ENCODE data around the gene CDCA4. TPM values are rescaled to one million over a fixed set of nuclear protein-coding genes. Genes with fewer than 3 reads are reported as not detected.

Gene CDCA4
- total RNA-seq, 1 experiment from 2014 or later: 41.4 TPM

DNA sequence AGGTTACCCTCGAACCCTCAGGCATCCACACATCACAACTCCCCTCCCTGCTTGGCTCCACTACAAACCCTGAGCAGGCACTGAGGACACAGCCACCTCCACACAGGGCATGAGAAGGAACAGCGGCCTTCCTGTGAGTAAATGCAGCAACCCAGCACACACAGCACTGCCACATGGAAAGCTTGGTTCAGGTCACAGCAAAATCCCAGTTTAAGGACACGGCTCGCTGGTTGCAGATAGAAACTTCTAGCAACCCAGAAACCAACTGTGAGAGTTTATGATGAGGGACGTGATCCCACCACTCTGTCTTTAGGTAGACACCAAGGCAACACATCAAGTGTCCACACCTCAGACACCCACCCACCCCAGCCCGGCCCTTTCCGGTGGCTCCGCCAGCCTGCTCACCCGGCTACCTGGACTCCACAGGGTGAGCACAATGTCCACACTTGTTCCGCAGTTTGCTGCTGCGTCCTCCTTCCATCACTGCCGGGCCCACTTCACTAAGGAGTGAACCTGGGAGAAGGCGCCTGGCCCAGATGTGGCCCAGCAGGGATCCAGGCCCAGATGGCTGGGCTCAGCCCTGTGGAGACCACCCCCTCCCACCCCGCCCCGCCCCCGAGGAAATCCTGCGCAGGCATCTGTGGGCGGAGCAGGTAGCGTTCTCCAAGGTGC, 13.2 kb downstream of the CDCA4 start:
- ChIA-PET POLR2A (no interaction called here), CTCF (no interaction called here)

GRCh38 chr14:105006831-105007592, 13.9 kb downstream of the CDCA4 start:
- POLR2A ChIA-PET: no interaction called here
- CTCF ChIA-PET: interaction anchor here (0.5 to 1.2 kb wide), 3 partner anchors 38 to 180 kb away, joined by 3 to 7 read pairs (median 3); no protein-coding TSS in a partner anchor
- Histone ChIP-seq H3K27me3 (replicated peaks; ENCODE audit: control insufficient read depth, insufficient read depth, low read length) (no peaks in the 10 kb centered on the region), H3K4me3 (ENCODE audit: low read depth, low read length) (no peak overlapping the region), H3K36me3 (ENCODE audit: control insufficient read depth, insufficient read depth, low read length) (peaks cover 3% of the 10 kb centered on the region), H3K4me1 (no peaks in the 10 kb centered on the region), H3K9me3 (no peaks in the 10 kb centered on the region)
- Mint-ChIP-seq H3K36me3 (ENCODE audit: insufficient read depth, unreplicated experiment) (peaks cover 46% of the 10 kb centered on the region), H3K27me3 (ENCODE audit: insufficient read depth, unreplicated experiment) (no peaks in the 10 kb centered on the region), H3K27ac (ENCODE audit: unreplicated experiment) (no peak overlapping the region), H3K4me3 (ENCODE audit: unreplicated experiment) (no peak overlapping the region), H3K9me3 (ENCODE audit: unreplicated experiment) (no peaks in the 10 kb centered on the region), H3K4me1 (ENCODE audit: low read depth, unreplicated experiment) (no peaks in the 10 kb centered on the region)
- intact Hi-C loops (cut with micrococcal nuclease; ENCODE audit: unreplicated experiment): no loop called here
- TF ChIP-seq, protein P1, sequence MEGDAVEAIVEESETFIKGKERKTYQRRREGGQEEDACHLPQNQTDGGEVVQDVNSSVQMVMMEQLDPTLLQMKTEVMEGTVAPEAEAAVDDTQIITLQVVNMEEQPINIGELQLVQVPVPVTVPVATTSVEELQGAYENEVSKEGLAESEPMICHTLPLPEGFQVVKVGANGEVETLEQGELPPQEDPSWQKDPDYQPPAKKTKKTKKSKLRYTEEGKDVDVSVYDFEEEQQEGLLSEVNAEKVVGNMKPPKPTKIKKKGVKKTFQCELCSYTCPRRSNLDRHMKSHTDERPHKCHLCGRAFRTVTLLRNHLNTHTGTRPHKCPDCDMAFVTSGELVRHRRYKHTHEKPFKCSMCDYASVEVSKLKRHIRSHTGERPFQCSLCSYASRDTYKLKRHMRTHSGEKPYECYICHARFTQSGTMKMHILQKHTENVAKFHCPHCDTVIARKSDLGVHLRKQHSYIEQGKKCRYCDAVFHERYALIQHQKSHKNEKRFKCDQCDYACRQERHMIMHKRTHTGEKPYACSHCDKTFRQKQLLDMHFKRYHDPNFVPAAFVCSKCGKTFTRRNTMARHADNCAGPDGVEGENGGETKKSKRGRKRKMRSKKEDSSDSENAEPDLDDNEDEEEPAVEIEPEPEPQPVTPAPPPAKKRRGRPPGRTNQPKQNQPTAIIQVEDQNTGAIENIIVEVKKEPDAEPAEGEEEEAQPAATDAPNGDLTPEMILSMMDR (IDR thresholded peaks at IDR 0.05; ENCODE audit: insufficient read depth in 1 of 2, low read depth in 1 of 2, low read length in 1 of 2, severe bottlenecking in 1 of 2, unreplicated experiment in 1 of 2): no peak
- no peak for DNase-seq
- BruUV-seq (replicated peaks): no TSS peak

More for the DNA sequence above, 13.2 kb downstream of the CDCA4 start:
- Mint-ChIP-seq H3K4me3 (ENCODE audit: unreplicated experiment) (no peak overlapping the region), H3K36me3 (ENCODE audit: insufficient read depth, unreplicated experiment) (peaks cover 51% of the 10 kb centered on the region), H3K4me1 (ENCODE audit: low read depth, unreplicated experiment) (no peaks in the 10 kb centered on the region), H3K27me3 (ENCODE audit: insufficient read depth, unreplicated experiment) (no peaks in the 10 kb centered on the region), H3K9me3 (ENCODE audit: unreplicated experiment) (no peaks in the 10 kb centered on the region), H3K27ac (ENCODE audit: unreplicated experiment) (no peak overlapping the region)
- Histone ChIP-seq H3K36me3 (ENCODE audit: control insufficient read depth, insufficient read depth, low read length) (peaks cover 3% of the 10 kb centered on the region), H3K9me3 (no peaks in the 10 kb centered on the region), H3K27me3 (replicated peaks; ENCODE audit: control insufficient read depth, insufficient read depth, low read length) (no peaks in the 10 kb centered on the region), H3K4me1 (no peaks in the 10 kb centered on the region), H3K4me3 (ENCODE audit: low read depth, low read length) (no peak overlapping the region)
- no TSS peak for BruUV-seq (replicated peaks)
- no peak for DNase-seq
- intact Hi-C loops (cut with micrococcal nuclease; ENCODE audit: unreplicated experiment): no loop called here
- TF ChIP-seq, protein P1 (IDR thresholded peaks at IDR 0.05; ENCODE audit: insufficient read depth in 1 of 2, low read depth in 1 of 2, low read length in 1 of 2, severe bottlenecking in 1 of 2, unreplicated experiment in 1 of 2): no peak

DNA sequence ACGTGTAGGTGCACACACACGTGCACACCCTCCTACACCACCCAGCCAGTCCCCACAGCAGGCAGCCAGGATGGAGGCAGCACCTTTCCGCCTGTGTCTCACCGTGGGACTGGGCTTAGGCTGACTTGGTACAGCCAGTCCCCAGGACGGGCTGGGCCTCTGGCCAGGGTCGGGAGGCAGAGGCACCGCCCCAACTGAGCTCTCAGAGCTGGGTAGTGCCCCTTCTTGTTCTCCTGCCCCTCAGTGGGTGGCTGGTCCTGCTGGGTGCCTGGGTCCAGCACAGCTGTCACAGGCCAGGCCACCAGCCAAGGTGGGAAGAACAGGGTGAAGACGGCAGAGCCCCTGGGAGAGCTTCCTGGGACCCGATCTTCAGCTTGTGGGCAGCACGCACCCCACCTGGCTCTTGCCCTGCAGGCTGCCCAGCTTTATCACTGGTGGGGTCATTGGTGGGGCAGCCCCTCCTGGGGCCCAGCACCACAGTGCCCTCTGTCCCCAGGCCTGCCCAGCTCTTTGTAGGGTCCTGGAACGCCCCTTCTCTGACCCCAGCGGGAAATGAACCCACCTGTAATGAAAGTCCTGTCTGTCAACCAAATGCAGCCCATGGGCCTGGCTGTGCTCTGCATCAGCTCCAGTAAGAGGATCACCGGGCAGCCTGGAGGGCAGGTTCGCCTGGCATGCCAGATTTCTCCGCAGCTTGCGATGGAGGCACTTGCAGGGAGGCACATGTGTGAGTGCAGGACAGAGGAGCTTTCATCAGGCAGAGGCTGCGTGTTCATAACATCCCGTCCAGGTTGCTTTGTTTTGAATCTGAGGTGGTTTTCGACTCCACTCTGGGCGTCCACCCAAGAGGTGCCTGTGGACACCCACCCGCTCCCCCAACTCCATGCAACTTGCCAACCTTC, 14.7 kb downstream of the CDCA4 start:
- Mint-ChIP-seq H3K4me1 (ENCODE audit: low read depth, unreplicated experiment) (no peaks in the 10 kb centered on the region), H3K36me3 (ENCODE audit: insufficient read depth, unreplicated experiment) (peaks cover 43% of the 10 kb centered on the region), H3K27ac (ENCODE audit: unreplicated experiment) (no peak overlapping the region), H3K27me3 (ENCODE audit: insufficient read depth, unreplicated experiment) (no peaks in the 10 kb centered on the region), H3K9me3 (ENCODE audit: unreplicated experiment) (no peaks in the 10 kb centered on the region), H3K4me3 (ENCODE audit: unreplicated experiment) (no peak overlapping the region)
- Histone ChIP-seq H3K36me3 (ENCODE audit: control insufficient read depth, insufficient read depth, low read length) (peaks cover 1% of the 10 kb centered on the region), H3K4me3 (ENCODE audit: low read depth, low read length) (no peak overlapping the region), H3K27me3 (replicated peaks; ENCODE audit: control insufficient read depth, insufficient read depth, low read length) (no peaks in the 10 kb centered on the region), H3K4me1 (no peaks in the 10 kb centered on the region), H3K9me3 (no peaks in the 10 kb centered on the region)
- POLR2A ChIA-PET: no interaction called here
- no peak for DNase-seq
- BruUV-seq (replicated peaks): no TSS peak
- intact Hi-C loops (cut with micrococcal nuclease; ENCODE audit: unreplicated experiment): no loop called here
- CTCF ChIA-PET: interaction anchor here (0.5 to 1.2 kb wide), 4 partner anchors 31 to 180 kb away, joined by 3 to 7 read pairs (median 3); no protein-coding TSS in a partner anchor
- TF ChIP-seq, protein P1 (IDR thresholded peaks at IDR 0.05; ENCODE audit: insufficient read depth in 1 of 2, low read depth in 1 of 2, low read length in 1 of 2, severe bottlenecking in 1 of 2, unreplicated experiment in 1 of 2): no peak
